PC-9 (cell line): ENCODE data around the gene IGSF6.
"Not testable (repeated sequence)": the region's sequence is repeated elsewhere in the genome, so short reads cannot be mapped to it uniquely, and the experiment has no call there.

ENCODE experiments used
- CTCF ChIP-seq: fragments of 200-600 bp; sonication (generic); conservative IDR thresholded peaks from 2 replicates; pipeline ENCODE4 v1.6.1; 2017; ENCODE audit warnings: mixed run types, antibody characterized with exemption, mild to moderate bottlenecking, moderate library complexity
- EZH2 ChIP-seq: fragments of 200-600 bp; sonication (generic); IDR thresholded peaks from 2 replicates; pipeline ENCODE4 v1.8.0; 2017; ENCODE audit warnings: antibody characterized with exemption, low read depth

GRCh38 chr16:21631951-21632575, 20.3 kb downstream of the IGSF6 start:
- not testable (repeated sequence) for TF ChIP-seq CTCF, EZH2
